Smooth muscle cell of the brain vasculature (primary cell): ENCODE results near the gene SEMA3D.

Experiments
- DNase-seq: peaks from one replicate; pipeline ENCODE4 v3.0.0-alpha.2; 2012; ENCODE audit warnings: low read depth, low spot score

SEMA3D gene

GRCh38 chr7:85126383-85126782 lies 60.5 kb downstream of the SEMA3D start:
- DNase-seq = no peak

GRCh38 chr7:85125651-85126131 lies 61.2 kb downstream of the SEMA3D start:
- DNase-seq = no peak

- no peak for DNase-seq
These were observed 61.7 kb downstream of the SEMA3D start for GRCh38 chr7:85125176-85125575.

GRCh38 chr7:85119934-85120333 lies 66.9 kb downstream of the SEMA3D start:
- DNase-seq = no peak

GRCh38 chr7:85115862-85116261 lies 71.0 kb downstream of the SEMA3D start:
- DNase-seq = no peak

GRCh38 chr7:85115006-85115405 lies 71.8 kb downstream of the SEMA3D start:
- no peak for DNase-seq

- no peak for DNase-seq
These were observed 72.5 kb downstream of the SEMA3D start for GRCh38 chr7:85114342-85114741.

- DNase-seq = no peak
These were observed 75.1 kb downstream of the SEMA3D start for GRCh38 chr7:85111761-85112160.

- no peak for DNase-seq
These were observed 80.1 kb downstream of the SEMA3D start for GRCh38 chr7:85106719-85107118.

- DNase-seq = no peak
These were observed 82.2 kb downstream of the SEMA3D start for GRCh38 chr7:85104432-85105205.

GRCh38 chr7:85103962-85104361 lies 82.9 kb downstream of the SEMA3D start:
- DNase-seq = no peak

GRCh38 chr7:85103357-85103756 lies 83.5 kb downstream of the SEMA3D start:
- no peak for DNase-seq

GRCh38 chr7:85102813-85103350 lies 84.0 kb downstream of the SEMA3D start:
- DNase-seq = no peak

GRCh38 chr7:85101347-85101746 lies 85.5 kb downstream of the SEMA3D start:
- no peak for DNase-seq

GRCh38 chr7:85097844-85098243 lies 89.0 kb downstream of the SEMA3D start:
- no peak for DNase-seq

GRCh38 chr7:85095806-85096205 lies 91.0 kb downstream of the SEMA3D start:
- DNase-seq = no peak

- DNase-seq = no peak
These were observed 91.5 kb downstream of the SEMA3D start for GRCh38 chr7:85095366-85095765.

GRCh38 chr7:85094046-85094725 lies 92.7 kb downstream of the SEMA3D start:
- DNase-seq = no peak

GRCh38 chr7:85091565-85091928 lies 95.3 kb downstream of the SEMA3D start:
- no peak for DNase-seq

GRCh38 chr7:85090919-85091564 lies 95.8 kb downstream of the SEMA3D start:
- no peak for DNase-seq

GRCh38 chr7:85090143-85090542 lies 96.7 kb downstream of the SEMA3D start:
- DNase-seq = no peak

GRCh38 chr7:85081846-85082245 lies 105.0 kb downstream of the SEMA3D start:
- no peak for DNase-seq
